ENCODE data around the gene DNAJC15. TPM values are rescaled to one million over a fixed set of nuclear protein-coding genes. Genes with fewer than 3 reads are reported as not detected.

DNAJC15 gene
- total RNA-seq, 1 experiment from 2014 or later, result 20.3 TPM

- DNase-seq (ENCODE audit: low read depth, low spot score) (no peak), ATAC-seq (no peak)
- Histone ChIP-seq H3K36me3 (ENCODE audit: control insufficient read depth, insufficient read depth, low read length) (no peaks in the 10 kb centered on the region), H3K4me1 (ENCODE audit: control insufficient read depth, insufficient read depth, low read length) (no peaks in the 10 kb centered on the region), H3K27ac (ENCODE audit: low read length) (no peak overlapping the region), H3K4me3 (ENCODE audit: low read depth in 2 of 2, low read length in 2 of 2) (no peak overlapping the region), H3K27me3 (ENCODE audit: control insufficient read depth, insufficient read depth, low read length) (no peaks in the 10 kb centered on the region), H3K9me3 (ENCODE audit: control insufficient read depth, insufficient read depth, low read depth, low read length) (no peaks in the 10 kb centered on the region)
- ChIA-PET CTCF (no interaction called here), POLR2A (no interaction called here)
- in situ Hi-C loops (cut with HindIII; ENCODE audit: low pct_unique_long_range_greater_than_20kb, low sequenced_read_pairs) (no loop called here), intact Hi-C loops (cut with micrococcal nuclease; ENCODE audit: unreplicated experiment) (no loop called here)
- TF ChIP-seq SIN3A (IDR thresholded peaks at IDR 0.05; ENCODE audit: borderline replicate concordance, insufficient read depth, low read depth, low read length), result no peak
- TF ChIP-seq, protein P1, sequence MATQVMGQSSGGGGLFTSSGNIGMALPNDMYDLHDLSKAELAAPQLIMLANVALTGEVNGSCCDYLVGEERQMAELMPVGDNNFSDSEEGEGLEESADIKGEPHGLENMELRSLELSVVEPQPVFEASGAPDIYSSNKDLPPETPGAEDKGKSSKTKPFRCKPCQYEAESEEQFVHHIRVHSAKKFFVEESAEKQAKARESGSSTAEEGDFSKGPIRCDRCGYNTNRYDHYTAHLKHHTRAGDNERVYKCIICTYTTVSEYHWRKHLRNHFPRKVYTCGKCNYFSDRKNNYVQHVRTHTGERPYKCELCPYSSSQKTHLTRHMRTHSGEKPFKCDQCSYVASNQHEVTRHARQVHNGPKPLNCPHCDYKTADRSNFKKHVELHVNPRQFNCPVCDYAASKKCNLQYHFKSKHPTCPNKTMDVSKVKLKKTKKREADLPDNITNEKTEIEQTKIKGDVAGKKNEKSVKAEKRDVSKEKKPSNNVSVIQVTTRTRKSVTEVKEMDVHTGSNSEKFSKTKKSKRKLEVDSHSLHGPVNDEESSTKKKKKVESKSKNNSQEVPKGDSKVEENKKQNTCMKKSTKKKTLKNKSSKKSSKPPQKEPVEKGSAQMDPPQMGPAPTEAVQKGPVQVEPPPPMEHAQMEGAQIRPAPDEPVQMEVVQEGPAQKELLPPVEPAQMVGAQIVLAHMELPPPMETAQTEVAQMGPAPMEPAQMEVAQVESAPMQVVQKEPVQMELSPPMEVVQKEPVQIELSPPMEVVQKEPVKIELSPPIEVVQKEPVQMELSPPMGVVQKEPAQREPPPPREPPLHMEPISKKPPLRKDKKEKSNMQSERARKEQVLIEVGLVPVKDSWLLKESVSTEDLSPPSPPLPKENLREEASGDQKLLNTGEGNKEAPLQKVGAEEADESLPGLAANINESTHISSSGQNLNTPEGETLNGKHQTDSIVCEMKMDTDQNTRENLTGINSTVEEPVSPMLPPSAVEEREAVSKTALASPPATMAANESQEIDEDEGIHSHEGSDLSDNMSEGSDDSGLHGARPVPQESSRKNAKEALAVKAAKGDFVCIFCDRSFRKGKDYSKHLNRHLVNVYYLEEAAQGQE (IDR thresholded peaks at IDR 0.05; ENCODE audit: insufficient read depth in 1 of 2, low read depth in 2 of 2, low read length in 1 of 2), result no peak
- TF ChIP-seq, protein P2, sequence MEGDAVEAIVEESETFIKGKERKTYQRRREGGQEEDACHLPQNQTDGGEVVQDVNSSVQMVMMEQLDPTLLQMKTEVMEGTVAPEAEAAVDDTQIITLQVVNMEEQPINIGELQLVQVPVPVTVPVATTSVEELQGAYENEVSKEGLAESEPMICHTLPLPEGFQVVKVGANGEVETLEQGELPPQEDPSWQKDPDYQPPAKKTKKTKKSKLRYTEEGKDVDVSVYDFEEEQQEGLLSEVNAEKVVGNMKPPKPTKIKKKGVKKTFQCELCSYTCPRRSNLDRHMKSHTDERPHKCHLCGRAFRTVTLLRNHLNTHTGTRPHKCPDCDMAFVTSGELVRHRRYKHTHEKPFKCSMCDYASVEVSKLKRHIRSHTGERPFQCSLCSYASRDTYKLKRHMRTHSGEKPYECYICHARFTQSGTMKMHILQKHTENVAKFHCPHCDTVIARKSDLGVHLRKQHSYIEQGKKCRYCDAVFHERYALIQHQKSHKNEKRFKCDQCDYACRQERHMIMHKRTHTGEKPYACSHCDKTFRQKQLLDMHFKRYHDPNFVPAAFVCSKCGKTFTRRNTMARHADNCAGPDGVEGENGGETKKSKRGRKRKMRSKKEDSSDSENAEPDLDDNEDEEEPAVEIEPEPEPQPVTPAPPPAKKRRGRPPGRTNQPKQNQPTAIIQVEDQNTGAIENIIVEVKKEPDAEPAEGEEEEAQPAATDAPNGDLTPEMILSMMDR (IDR thresholded peaks at IDR 0.05), result no peak
- TF ChIP-seq POLR2AphosphoS5 (IDR thresholded peaks at IDR 0.05; ENCODE audit: low read depth, low read length), result no peak
- TF ChIP-seq TCF7L2 (IDR thresholded peaks at IDR 0.05; ENCODE audit: low read depth, low read length), result no peak
- no TSS peak for BruUV-seq (replicated peaks)
Measured at GRCh38 chr13:43115141-43115540, 91.8 kb downstream of the DNAJC15 start.

DNA sequence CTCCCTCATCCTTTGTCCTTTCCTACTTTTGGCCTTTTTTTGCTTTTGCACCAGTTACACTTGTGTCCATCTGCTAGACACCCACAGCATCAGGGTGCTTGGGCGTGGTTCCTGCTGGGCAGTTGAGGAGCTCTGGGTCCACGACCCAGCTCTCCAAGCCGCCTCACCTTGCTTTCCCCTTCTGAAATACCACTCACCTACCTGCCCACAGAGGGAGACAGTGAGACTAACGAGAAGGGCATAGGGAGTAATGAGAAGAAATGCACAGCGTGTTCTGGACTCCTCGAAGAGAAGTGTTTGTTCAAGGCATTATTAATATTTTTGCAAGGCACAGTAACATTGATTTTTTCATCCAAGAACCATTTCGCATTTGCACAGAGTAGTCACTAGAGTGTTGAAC, 92.9 kb downstream of the DNAJC15 start:
- H3K27me3 ChIP-seq (ENCODE audit: control insufficient read depth, insufficient read depth, low read length), result no peaks in the 10 kb centered on the region
- in situ Hi-C loops (cut with HindIII; ENCODE audit: low pct_unique_long_range_greater_than_20kb, low sequenced_read_pairs) (no loop called here), intact Hi-C loops (cut with micrococcal nuclease; ENCODE audit: unreplicated experiment) (no loop called here)
- no peaks in the 10 kb centered on the region for H3K36me3 ChIP-seq (ENCODE audit: control insufficient read depth, insufficient read depth, low read length)
- CTCF ChIA-PET, result no interaction called here
- POLR2A ChIA-PET, result no interaction called here
- no peak overlapping the region for H3K27ac ChIP-seq (ENCODE audit: low read length)
- no peak overlapping the region for H3K4me3 ChIP-seq (ENCODE audit: low read depth in 2 of 2, low read length in 2 of 2)
- no peak for ATAC-seq
- H3K9me3 ChIP-seq (ENCODE audit: control insufficient read depth, insufficient read depth, low read depth, low read length), result no peaks in the 10 kb centered on the region
- TF ChIP-seq, protein P2 (IDR thresholded peaks at IDR 0.05), result 0 out of 2 replicates have a peak, but pooled peaks have one; percentile 7
- TF ChIP-seq, protein P1 (IDR thresholded peaks at IDR 0.05; ENCODE audit: insufficient read depth in 1 of 2, low read depth in 2 of 2, low read length in 1 of 2), result no peak
- TF ChIP-seq TCF7L2 (IDR thresholded peaks at IDR 0.05; ENCODE audit: low read depth, low read length), result no peak
- BruUV-seq (replicated peaks), result no TSS peak
- no peaks in the 10 kb centered on the region for H3K4me1 ChIP-seq (ENCODE audit: control insufficient read depth, insufficient read depth, low read length)
- DNase-seq (ENCODE audit: low read depth, low spot score), result no peak

All from Panc1 (cell line).